Mesodermal cell (in vitro differentiated cells): ENCODE results near the gene CCDC93. TPM values are rescaled to one million over a fixed set of nuclear protein-coding genes. Genes with fewer than 3 reads are reported as not detected.
A peak's percentile ranks its signal among the peaks of the same experiment; 100 is the strongest.

Experiments
- H3K27ac ChIP-seq: 2 replicates; pipeline ENCODE4 v1.7.0; 2013; ENCODE audit warnings: mild to moderate bottlenecking, low read depth, low read length, moderate library complexity; ENCODE audit not compliant: severe bottlenecking
- H3K36me3 ChIP-seq: 2 replicates; pipeline ENCODE4 v1.7.1; 2013; ENCODE audit warnings: mild to moderate bottlenecking, low read length, moderate library complexity; ENCODE audit not compliant: control insufficient read depth, insufficient read depth
- H3K4me1 ChIP-seq: one replicate; pipeline ENCODE4 v1.7.1; 2013; ENCODE audit warnings: mild to moderate bottlenecking, low read length; ENCODE audit not compliant: insufficient read depth, control insufficient read depth, poor library complexity, severe bottlenecking
- H3K4me3 ChIP-seq: 2 replicates; pipeline ENCODE4 v1.7.0; 2013; ENCODE audit warnings: low read length, control low read depth, mild to moderate bottlenecking; ENCODE audit not compliant: insufficient read depth, poor library complexity, severe bottlenecking; ENCODE audit errors: extremely low read depth
- H3K9me3 ChIP-seq: 2 replicates; pipeline ENCODE4 v1.7.1; 2013; ENCODE audit warnings: mild to moderate bottlenecking, low read length, moderate library complexity; ENCODE audit not compliant: control insufficient read depth
- WGBS, 2 experiments: methylation state at CpG; one replicate each; pipeline ENCODE4 v1.1.5; 2013; ENCODE audit warnings: missing lambda C conversion rate in 2 of 2; ENCODE audit not compliant: insufficient coverage in 2 of 2; 5-methylcytosine and 5-hydroxymethylcytosine counted together
- polyA plus RNA-seq, 2 experiments: library from polyadenylated mRNA; stranded (reverse); fragments of 50-300 nt; gene quantifications; one replicate each; pipeline ENCODE4 v1.2.3, GENCODE V29; 2013

CCDC93 gene
- polyA plus RNA-seq (2013, experiment 1 of 2) = 23.0 TPM
- 20.3 TPM for polyA plus RNA-seq (2013, experiment 2 of 2)

GRCh38 chr2:118013724-118014491 lies at the start of gene CCDC93:
Gene CCDC93, minus strand, starts transcription at chr2:118014070. Its CDS starts 75 bp downstream, at chr2:118013995.
- Histone ChIP-seq H3K36me3 (peaks cover 2% of the 10 kb centered on the region), H3K9me3 (no peaks in the 10 kb centered on the region), H3K27ac (no peak within 1 kb of the TSS), H3K4me1 (peaks cover 2% of the 10 kb centered on the region), H3K4me3 (peak within 1 kb of the TSS; percentile 91)
- 0% methylated on average over 44 to 56 of the region's 71 CpGs for WGBS, 2 experiments

DNA sequence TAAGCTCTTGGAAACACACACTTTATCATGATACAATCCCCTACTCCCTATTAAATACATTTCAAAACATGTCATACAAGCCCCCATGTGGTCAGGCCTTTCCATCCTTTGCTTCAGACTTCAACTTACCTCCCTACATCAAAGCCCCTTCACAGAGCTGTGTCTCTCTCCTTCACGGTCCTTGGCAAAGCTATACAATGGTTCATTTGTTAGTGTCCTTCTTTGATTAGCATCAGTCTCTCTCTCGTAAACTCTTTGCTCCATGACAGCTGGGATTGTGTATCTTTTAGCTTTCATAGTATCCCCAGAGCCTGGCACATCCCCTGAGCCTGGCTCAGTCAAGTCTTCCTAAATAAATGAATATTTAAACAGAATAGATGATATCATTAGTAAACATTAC lies 48.8 kb upstream of the CCDC93 start:
- no peaks in the 10 kb centered on the region for H3K9me3 ChIP-seq
- no peaks in the 10 kb centered on the region for H3K36me3 ChIP-seq
- H3K27ac ChIP-seq = no peak overlapping the region
- peaks cover 3% of the 10 kb centered on the region for H3K4me1 ChIP-seq
- no peak overlapping the region for H3K4me3 ChIP-seq
- WGBS, 2 experiments = 43% methylated on average over 1 of the region's 2 CpGs; no CpG with 5 or more reads in 1 of the 2 experiments

- H3K27ac ChIP-seq = no peak overlapping the region
- no peaks in the 10 kb centered on the region for H3K36me3 ChIP-seq
- H3K9me3 ChIP-seq = no peaks in the 10 kb centered on the region
- peaks cover 3% of the 10 kb centered on the region for H3K4me1 ChIP-seq
- H3K4me3 ChIP-seq = no peak overlapping the region
Measured at GRCh38 chr2:118062048-118062447, 48.2 kb upstream of the CCDC93 start.

- WGBS, 2 experiments = 82 to 85% methylated on average over 3 to 4 of the region's 4 CpGs
- Histone ChIP-seq H3K4me3 (no peak overlapping the region), H3K27ac (no peak overlapping the region), H3K36me3 (no peaks in the 10 kb centered on the region), H3K9me3 (no peaks in the 10 kb centered on the region), H3K4me1 (peaks cover 3% of the 10 kb centered on the region)
Measured at GRCh38 chr2:118061135-118061955, 47.5 kb upstream of the CCDC93 start.

DNA sequence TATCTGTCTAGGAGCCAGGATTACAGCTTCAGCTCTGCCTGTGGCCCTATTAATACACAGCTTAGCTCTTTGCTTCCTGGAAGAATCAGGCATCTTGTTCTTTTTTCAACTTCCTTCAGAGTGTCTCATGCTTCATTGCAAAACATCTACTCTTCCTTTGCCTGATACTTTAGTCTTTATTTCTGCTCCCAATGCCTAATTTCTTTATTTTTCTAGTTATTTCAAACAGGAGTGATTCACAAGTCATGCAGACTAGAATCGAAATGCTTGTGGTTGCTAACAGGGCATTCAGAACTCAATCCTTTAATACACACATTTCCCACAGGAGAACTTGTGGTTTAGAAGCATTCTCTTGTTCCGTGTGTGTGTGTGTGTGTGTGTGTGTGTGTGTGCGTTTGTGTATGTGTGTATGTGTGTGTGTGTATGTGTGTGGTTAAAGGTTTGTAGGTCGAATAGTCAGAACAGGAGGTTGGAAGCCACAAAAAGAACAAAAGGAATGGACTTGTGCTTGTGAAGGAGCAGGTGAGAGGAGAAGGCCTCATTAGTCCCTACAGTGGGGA lies 46.1 kb upstream of the CCDC93 start:
- H3K4me3 ChIP-seq = no peak overlapping the region
- H3K4me1 ChIP-seq = peaks cover 3% of the 10 kb centered on the region
- 88 to 92% methylated on average over 1 to 2 of the region's 4 CpGs for WGBS, 2 experiments
- no peaks in the 10 kb centered on the region for H3K36me3 ChIP-seq
- no peaks in the 10 kb centered on the region for H3K9me3 ChIP-seq
- H3K27ac ChIP-seq = no peak overlapping the region

GRCh38 chr2:118058951-118059350 lies 45.1 kb upstream of the CCDC93 start:
- WGBS, 2 experiments = 89 to 100% methylated on average over 2 to 3 of the region's 3 CpGs
- Histone ChIP-seq H3K4me3 (no peak overlapping the region), H3K27ac (no peak overlapping the region), H3K4me1 (peaks cover 3% of the 10 kb centered on the region), H3K9me3 (no peaks in the 10 kb centered on the region), H3K36me3 (no peaks in the 10 kb centered on the region)

GRCh38 chr2:118056801-118057200 lies 42.9 kb upstream of the CCDC93 start:
- WGBS, 2 experiments = 100% methylated on average over 3 of the region's 3 CpGs
- H3K4me1 ChIP-seq = peaks cover 3% of the 10 kb centered on the region
- no peak overlapping the region for H3K27ac ChIP-seq
- no peak overlapping the region for H3K4me3 ChIP-seq
- H3K36me3 ChIP-seq = no peaks in the 10 kb centered on the region
- H3K9me3 ChIP-seq = no peaks in the 10 kb centered on the region

- 56% methylated on average over 3 of the region's 3 CpGs; no CpG with 5 or more reads in 1 of the 2 experiments for WGBS, 2 experiments
- Histone ChIP-seq H3K9me3 (no peaks in the 10 kb centered on the region), H3K27ac (no peak overlapping the region), H3K4me1 (peaks cover 3% of the 10 kb centered on the region), H3K4me3 (no peak overlapping the region), H3K36me3 (no peaks in the 10 kb centered on the region)
Measured at GRCh38 chr2:118056165-118056534, 42.3 kb upstream of the CCDC93 start.

DNA sequence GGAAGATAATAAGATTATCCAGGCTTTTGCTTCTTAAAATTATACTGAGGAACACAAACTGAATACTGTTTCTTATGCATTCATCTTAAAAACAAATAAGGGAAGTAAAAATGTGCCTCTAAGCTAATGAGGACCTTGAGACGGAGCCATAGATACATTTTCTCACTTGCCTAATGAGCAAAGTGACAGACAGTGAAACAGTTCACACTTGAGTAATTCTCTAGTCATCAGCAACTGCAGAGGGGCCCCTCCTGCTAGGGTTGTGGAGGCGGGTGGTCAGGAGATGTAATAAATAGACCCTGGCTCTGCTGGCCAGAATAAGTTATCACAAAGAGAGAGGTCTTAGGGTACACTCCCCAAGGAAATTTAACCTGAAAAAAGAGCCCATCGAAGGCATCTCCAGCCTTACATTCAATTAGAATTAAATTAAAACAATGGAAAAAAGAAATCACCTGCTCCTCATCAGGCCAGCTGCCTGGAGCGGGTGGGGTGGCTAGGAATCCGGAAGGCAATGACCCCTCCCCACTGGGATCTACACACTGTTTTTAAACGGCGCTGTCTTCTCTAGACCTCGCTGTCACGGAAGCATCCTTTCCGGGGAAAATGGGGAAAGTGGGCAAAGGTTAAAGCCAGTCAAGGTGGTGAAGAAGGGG lies 41.8 kb upstream of the CCDC93 start:
- Histone ChIP-seq H3K36me3 (no peaks in the 10 kb centered on the region), H3K4me1 (peaks cover 3% of the 10 kb centered on the region), H3K4me3 (no peak overlapping the region), H3K27ac (no peak overlapping the region), H3K9me3 (no peaks in the 10 kb centered on the region)
- WGBS, 2 experiments = 90 to 94% methylated on average over 3 to 5 of the region's 10 CpGs

- WGBS, 2 experiments = no CpG with 5 or more reads among the region's 3 CpGs
- H3K9me3 ChIP-seq = no peaks in the 10 kb centered on the region
- H3K4me1 ChIP-seq = no peaks in the 10 kb centered on the region
Measured at GRCh38 chr2:118054213-118055008, 40.5 kb upstream of the CCDC93 start.

More at GRCh38 chr2:118054213-118055008, 40.5 kb upstream of the CCDC93 start:
- no peaks in the 10 kb centered on the region for H3K36me3 ChIP-seq
- H3K27ac ChIP-seq = no peak overlapping the region
- H3K4me3 ChIP-seq = no peak overlapping the region
